ENCODE measurements around the gene TCEAL5.

DNA sequence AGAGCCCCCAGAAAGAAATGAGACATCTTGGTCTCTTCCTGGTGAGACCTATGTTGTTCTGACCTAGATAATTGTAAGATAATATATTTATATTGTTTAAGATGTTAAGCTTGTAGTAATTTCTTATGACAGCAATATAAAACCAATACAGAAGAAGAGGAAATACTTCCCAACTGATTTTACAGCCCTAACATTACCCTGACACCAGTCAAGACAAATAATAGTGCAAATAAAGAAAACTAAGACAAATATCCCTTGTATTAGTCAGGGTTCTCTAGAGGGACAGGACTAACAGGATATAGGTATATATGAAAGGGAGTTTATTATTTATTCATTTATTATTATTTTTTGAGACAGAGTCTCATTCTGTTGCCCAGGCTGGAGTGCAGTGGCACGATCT lies 40.3 kb downstream of the TCEAL5 start:
- no peak for TF ChIP-seq POLR2A (IDR thresholded peaks at IDR 0.05)
- TF ChIP-seq, protein P1, sequence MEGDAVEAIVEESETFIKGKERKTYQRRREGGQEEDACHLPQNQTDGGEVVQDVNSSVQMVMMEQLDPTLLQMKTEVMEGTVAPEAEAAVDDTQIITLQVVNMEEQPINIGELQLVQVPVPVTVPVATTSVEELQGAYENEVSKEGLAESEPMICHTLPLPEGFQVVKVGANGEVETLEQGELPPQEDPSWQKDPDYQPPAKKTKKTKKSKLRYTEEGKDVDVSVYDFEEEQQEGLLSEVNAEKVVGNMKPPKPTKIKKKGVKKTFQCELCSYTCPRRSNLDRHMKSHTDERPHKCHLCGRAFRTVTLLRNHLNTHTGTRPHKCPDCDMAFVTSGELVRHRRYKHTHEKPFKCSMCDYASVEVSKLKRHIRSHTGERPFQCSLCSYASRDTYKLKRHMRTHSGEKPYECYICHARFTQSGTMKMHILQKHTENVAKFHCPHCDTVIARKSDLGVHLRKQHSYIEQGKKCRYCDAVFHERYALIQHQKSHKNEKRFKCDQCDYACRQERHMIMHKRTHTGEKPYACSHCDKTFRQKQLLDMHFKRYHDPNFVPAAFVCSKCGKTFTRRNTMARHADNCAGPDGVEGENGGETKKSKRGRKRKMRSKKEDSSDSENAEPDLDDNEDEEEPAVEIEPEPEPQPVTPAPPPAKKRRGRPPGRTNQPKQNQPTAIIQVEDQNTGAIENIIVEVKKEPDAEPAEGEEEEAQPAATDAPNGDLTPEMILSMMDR (IDR thresholded peaks at IDR 0.05) = no peak
